NCI-H2171 treated with DMSO at 0.1 percent for 48 hours (cell line): Measurements from ENCODE around the gene PSTPIP1.

ENCODE experiments used
- DNase-seq: peaks from one replicate; lab custom pipeline; 2025; lab: John Stamatoyannopoulos, UW

PSTPIP1 gene

DNA sequence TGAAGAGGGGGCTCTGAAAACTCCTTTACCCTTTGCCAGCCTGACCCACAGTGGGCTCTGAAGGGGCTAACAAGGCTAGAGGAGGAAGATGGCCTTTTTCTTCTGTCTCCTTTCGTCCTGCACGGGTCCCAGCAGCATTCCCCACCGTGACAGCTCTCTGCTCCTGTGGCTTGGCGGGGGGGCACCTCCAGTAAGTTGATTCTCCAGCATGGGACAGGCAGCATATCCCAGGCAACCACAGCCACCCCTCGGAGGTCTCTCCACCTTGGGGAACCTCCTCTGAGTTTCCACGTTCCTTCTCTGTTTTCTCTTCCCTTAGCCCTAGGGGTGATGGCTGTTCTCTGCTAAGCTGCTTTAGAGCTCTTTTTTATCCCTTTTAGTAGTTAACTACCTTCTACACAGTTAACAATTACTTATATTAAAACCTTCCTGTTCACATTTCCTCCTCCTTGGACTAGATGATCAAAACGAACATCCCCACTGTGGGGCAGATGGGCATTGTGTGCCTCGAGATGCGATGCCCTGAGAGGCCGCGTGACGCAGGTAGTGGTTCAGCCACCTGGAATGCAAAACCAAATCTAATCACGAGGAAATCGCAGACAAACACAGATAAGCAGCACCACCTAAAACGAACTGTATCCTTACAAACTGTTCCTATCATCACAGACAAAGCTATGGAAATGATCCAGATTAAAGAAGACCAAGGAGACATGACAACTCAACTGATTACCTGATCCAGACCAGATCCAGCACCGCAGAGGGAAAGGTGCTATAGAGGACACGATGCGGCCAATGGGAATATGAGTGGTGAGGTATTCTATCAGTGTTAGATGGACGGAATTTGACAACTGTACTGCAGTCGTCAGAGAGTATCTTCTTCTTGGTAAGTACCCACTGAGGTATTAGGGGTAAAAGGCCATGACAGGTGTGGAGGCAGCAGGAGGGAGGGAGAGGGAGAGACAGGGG is 48.3 kb downstream of the PSTPIP1 start:
- no peak for DNase-seq

- DNase-seq, result no peak
These were observed 49.5 kb downstream of the PSTPIP1 start for GRCh38 chr15:77044228-77045042.

GRCh38 chr15:77045985-77046384 is 51.1 kb downstream of the PSTPIP1 start:
- DNase-seq, result no peak

- DNase-seq, result no peak
These were observed 51.9 kb downstream of the PSTPIP1 start for GRCh38 chr15:77046704-77047412.

DNA sequence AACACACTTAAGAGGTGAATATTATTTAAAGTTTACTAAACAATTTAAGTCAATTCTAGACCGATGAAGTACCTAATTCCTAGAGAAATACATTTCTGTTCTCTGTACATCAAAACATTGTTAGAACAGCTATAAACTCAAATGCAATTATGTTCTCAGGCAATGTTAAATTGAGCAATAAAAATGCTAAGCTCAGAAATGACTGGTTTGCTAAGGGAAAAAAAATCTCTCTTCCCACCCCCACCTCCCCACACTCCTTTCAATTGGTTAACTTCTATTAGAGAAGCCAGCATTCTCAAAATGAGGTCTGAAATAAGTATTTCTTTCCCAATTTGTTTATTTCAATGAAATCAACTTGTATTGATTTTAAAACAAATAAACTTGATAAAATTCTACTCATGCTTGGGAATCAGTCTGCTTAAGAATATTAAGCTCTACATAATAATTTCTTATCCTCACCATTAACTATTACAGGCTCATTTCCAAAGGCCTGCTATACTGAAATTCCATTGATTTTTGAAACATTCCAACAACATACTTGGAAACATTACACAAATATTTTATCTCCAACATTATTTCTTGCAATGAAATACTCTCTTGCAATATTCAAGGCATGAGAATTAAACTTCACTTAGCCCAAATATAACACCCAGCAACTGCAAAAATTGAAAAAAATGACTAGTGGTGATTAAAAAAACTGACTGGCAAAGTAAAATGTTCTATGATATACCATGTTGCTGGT is 53.4 kb downstream of the PSTPIP1 start:
- DNase-seq, result no peak

DNA sequence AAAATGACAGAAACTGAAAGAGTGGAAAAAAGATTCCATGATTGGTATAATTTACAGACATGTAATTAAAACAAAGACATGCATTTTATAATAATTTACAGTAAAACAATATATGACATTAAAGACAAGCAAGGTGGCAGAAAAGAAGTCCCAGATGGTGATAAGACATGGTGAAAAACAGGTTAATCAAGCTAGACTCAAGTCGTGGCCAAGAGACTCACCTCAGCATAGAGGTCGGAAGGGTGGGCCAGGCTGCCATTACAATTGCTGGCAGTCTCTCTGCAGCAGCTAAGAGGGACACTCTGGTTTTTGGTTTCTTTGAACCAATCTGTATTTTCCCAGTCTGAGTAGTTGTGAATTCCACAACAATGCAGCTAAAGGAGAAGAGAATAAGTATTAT is 57.6 kb downstream of the PSTPIP1 start:
- no peak for DNase-seq

DNA sequence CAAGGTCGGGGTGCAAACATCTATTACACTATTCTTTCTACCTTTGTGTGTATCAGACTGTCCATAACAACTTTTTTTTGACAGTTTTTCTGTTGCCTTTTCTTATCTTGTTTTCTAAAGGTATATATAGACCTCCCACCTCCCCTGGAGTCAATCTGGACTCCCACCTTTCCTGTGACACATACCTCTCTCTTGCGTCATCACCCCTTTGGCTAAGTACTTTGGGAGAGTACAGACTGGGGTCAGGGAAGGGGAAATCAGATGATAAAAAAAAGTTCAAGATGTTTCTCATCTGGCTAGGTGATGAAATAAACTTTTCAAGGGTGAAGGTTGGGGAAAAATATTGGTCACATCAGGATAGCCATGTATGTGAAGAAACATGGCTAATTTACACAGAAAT is 58.8 kb downstream of the PSTPIP1 start:
- DNase-seq, result no peak

GRCh38 chr15:77057072-77057471 is 62.1 kb downstream of the PSTPIP1 start:
- DNase-seq, result no peak

GRCh38 chr15:77057685-77058084 is 62.8 kb downstream of the PSTPIP1 start:
- no peak for DNase-seq

DNA sequence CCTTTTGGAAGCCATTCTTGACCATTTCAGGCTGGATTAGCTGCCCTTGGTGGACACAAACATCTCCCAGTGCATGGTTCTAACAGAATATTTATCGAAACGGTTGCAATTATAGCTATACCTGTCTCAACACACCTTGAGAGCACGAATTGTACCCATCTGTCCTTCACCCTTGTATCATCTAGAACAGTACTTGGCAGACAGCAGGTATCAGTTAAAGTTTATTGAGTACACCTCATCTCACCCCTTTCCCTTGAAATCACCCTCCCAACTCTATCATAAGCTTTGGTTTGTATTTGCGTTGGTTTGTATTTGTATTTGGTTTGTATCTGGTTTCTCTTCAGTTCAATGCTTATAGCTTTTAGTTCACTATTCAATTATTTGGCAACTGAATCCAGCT is 63.5 kb downstream of the PSTPIP1 start:
- no peak for DNase-seq

DNA sequence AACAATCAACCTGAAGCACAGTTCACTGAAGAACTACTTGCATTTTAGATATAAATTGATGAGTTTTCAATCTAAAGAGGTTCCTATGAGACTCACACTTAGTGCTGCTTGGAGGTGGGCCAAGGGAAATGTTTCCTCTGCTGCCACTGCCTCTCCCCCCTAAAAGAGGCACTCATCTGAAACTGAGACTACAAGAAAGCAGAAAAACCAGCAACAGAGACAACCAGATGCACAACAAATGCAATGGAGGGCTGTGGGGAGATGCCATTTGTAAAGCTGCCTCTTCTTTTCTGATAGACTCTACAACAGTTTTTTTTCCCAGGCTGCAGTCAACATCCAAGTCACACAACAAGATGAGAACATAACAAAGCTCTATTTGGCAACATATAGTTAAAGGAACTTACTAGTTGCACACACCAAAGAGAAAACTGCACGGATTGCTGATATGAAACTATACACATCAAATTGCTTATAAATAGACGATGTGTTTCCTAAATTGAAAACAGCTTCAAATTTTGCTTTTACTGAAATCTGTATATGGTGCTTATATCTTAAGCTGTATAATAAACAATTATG is 64.9 kb downstream of the PSTPIP1 start:
- peak; percentile 38 for DNase-seq

DNA sequence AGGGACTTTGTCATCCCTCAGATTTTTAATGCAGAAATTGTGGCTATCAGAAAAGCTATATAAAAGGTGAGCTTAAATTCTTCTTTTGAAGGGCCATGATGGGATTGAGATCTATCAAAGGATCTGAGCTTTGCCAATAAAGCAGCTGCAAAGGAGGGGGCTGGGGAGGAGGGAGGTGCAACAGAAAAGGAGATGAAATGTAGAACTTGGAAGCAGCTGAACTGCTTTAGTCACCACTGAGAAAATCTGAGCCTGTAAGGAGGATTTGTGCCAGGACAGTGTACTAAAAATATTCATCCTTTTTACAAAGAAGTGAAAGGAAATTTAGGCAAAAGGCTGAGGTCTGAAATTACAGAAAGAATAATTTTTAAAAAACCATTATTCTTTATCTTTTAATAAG is 65.6 kb downstream of the PSTPIP1 start:
- DNase-seq, result peak; percentile 5

DNA sequence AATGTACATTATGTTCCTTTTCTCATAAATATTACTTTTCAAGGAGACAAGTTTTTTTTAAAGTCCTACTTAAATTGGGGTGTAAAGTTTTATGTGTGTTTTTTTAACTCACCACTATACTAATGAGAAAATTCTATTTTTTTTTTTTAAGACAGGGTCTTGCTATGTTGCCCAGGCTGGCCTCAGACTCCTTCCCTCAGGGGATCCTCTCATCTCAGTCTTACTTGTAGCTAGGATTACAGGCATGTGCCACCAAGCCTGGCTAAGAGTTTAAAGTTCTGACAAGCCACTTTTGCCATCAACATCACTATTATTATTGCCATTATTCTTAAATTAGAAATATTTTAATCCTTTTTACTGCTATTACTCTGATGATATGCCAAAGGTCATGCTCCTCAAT is 68.3 kb downstream of the PSTPIP1 start:
- no peak for DNase-seq

- no peak for DNase-seq
These were observed 69.1 kb downstream of the PSTPIP1 start for GRCh38 chr15:77064063-77064462.

DNA sequence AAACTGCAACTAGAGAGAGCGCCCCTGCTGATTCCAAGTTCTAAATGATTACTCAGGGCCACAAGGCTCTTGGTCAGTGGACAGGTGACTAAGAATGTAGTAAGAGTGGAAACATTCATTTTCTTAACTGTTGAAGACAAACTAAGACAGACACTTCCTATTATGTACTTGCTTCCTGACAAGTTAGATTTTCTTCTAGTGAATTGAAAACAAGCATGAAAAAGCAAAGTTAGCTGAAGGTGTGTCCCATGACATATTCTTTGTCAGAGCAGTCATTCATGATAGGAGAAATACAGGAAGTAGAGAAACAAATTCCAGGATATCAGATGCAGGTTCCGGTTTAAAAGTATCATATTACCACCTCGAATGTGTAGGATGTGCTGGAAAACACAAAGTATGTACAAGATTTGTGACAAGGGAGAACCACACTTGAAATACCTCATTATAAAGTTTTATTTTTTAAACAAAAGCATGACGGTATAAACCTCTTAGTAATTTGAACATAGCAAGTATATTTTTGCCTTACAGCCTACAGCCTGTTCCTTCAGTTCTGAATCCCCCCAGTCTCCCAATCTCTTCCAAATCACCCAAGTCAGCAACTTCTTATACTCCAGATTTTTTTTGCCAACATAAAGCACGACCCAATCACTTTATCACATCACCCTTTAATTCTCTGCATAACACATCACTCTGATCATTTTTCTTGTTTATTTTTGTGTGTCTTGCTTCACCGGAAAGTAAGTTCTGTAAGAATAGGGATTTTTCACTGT is 69.8 kb downstream of the PSTPIP1 start:
- no peak for DNase-seq

GRCh38 chr15:77066971-77067690 is 72.2 kb downstream of the PSTPIP1 start:
- no peak for DNase-seq

- DNase-seq, result no peak
These were observed 72.9 kb downstream of the PSTPIP1 start for GRCh38 chr15:77067691-77068367.

- DNase-seq, result no peak
These were observed 73.7 kb downstream of the PSTPIP1 start for GRCh38 chr15:77068633-77069032.

- DNase-seq, result peak; percentile 25
These were observed 74.7 kb downstream of the PSTPIP1 start for GRCh38 chr15:77069521-77070121.
